ENCODE measurements around the gene BACH1.

GRCh38 chr21:29300807-29301138, 2.1 kb downstream of the BACH1 start:
- no peak for TF ChIP-seq CTCF (IDR thresholded peaks at IDR 0.05; ENCODE audit: insufficient read depth, low read depth, low read length)
- no peak for TF ChIP-seq EZH2 (IDR thresholded peaks at IDR 0.05; ENCODE audit: insufficient read depth, low read length)

Measured in astrocyte (in vitro differentiated cells and primary cell).